ACC112 (cell line): ENCODE measurements around the gene EFCAB5.
"Not testable (repeated sequence)": the region's sequence is repeated elsewhere in the genome, so short reads cannot be mapped to it uniquely, and the experiment has no call there.

Experiments used
- H2AFZ ChIP-seq: fragments of 200-600 bp; sonication (generic); one replicate; pipeline ENCODE4 v1.6.0; 2017; ENCODE audit warnings: antibody characterized with exemption, low read length; ENCODE audit not compliant: unreplicated experiment
- H3K27ac ChIP-seq: fragments of 200-600 bp; sonication (generic); 2 replicates; pipeline ENCODE4 v1.5.1; 2014; ENCODE audit warnings: low read depth, mild to moderate bottlenecking, antibody characterized with exemption, low read length, moderate library complexity
- H3K27me3 ChIP-seq: fragments of 200-600 bp; sonication (generic); 2 replicates; pipeline ENCODE4 v1.6.1; 2014; ENCODE audit warnings: mild to moderate bottlenecking, antibody characterized with exemption, low read length, moderate library complexity, mixed read lengths; ENCODE audit not compliant: insufficient read depth
- H3K36me3 ChIP-seq: fragments of 200-600 bp; sonication (generic); 2 replicates; pipeline ENCODE4 v1.6.1; 2016; ENCODE audit warnings: mild to moderate bottlenecking, antibody characterized with exemption, low read length, moderate library complexity, mixed read lengths; ENCODE audit not compliant: insufficient read depth
- H3K4me1 ChIP-seq: fragments of 200-600 bp; sonication (generic); one replicate; pipeline ENCODE4 v1.6.1; 2016; ENCODE audit warnings: low read length, mixed read lengths; ENCODE audit not compliant: insufficient read depth, unreplicated experiment, control insufficient read depth
- H3K4me3 ChIP-seq: fragments of 200-600 bp; sonication (generic); 2 replicates; pipeline ENCODE4 v1.5.1; 2014; ENCODE audit warnings: mild to moderate bottlenecking, low read depth, low read length
- H3K79me2 ChIP-seq: fragments of 200-600 bp; sonication (generic); one replicate; pipeline ENCODE4 v1.6.0; 2016; ENCODE audit warnings: low read length; ENCODE audit not compliant: control insufficient read depth, unreplicated experiment, insufficient read depth

The EFCAB5 gene

DNA sequence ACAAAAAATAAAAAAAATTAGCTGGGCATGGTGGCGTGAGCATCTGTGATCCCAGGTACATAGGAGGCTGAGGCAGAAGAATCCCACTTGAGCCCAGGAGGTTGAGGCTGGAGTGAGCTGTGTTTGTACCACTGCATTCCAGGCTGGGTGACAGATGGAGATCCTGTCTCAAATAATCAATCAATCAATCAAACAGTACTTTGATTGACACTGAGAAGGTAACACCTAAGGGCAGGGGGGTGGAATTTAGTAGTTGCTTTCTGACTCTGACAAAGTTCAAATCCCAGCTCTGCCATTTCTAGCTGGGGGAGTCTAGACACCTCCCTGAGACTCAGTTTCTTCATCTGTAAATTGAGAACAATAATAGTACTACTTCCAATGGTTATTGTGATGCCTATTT lies 23.4 kb upstream of the EFCAB5 start:
- no peak overlapping the region for H3K27ac ChIP-seq
- peaks cover 40% of the 10 kb centered on the region for H3K79me2 ChIP-seq
- H2AFZ ChIP-seq: no peak overlapping the region
- H3K36me3 ChIP-seq: no peaks in the 10 kb centered on the region
- H3K4me1 ChIP-seq: peaks cover 8% of the 10 kb centered on the region
- H3K27me3 ChIP-seq: no peaks in the 10 kb centered on the region
- no peak overlapping the region for H3K4me3 ChIP-seq

DNA sequence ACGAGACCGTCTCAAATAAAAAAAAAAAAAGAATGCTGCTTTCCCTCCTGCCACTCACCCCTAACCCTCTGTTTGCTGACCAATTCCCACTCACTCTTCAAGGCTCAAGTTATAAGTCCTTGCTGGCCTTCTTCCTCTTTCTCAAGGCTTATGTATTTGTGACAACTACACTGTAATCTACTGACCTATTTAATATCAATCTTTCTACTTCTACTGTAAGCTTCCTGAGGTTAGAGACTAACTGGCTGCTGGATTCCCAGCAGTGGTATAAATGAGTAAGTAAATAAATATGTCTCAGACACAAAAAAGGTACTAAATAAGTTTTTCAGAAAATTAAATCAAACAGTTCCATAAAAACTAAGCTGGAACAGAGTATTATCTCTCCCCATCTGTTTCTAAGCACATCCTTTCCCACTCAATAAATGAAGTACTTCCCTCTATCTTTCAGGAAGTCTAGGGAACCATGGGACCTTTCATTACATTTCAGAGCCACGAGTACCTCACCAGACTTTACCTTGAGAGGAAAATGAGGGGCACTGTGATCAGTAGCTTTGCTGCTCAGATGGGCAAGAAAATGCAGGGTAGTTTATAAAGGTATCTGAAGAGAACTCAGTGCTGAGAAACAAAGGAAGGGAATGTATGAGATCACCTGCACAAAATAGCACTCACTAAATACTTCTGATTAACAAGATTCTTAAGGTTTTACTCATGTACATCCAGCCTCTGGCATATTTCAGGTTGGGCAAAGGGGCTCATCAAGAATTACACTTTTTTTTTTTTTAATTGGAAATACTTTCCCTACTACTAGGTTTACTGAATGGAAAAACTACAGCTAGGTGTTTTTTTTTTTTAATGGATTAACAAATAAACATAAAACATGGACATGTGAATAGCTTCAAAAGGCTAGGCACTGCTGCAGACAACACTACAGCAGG lies 22.2 kb upstream of the EFCAB5 start:
- H3K36me3 ChIP-seq: no peaks in the 10 kb centered on the region
- no peaks in the 10 kb centered on the region for H3K27me3 ChIP-seq
- peaks cover 8% of the 10 kb centered on the region for H3K4me1 ChIP-seq
- peaks cover 37% of the 10 kb centered on the region for H3K79me2 ChIP-seq
- H3K27ac ChIP-seq: peak overlapping the region; percentile 52
- peak overlapping the region; percentile 5 for H2AFZ ChIP-seq
- no peak overlapping the region for H3K4me3 ChIP-seq

DNA sequence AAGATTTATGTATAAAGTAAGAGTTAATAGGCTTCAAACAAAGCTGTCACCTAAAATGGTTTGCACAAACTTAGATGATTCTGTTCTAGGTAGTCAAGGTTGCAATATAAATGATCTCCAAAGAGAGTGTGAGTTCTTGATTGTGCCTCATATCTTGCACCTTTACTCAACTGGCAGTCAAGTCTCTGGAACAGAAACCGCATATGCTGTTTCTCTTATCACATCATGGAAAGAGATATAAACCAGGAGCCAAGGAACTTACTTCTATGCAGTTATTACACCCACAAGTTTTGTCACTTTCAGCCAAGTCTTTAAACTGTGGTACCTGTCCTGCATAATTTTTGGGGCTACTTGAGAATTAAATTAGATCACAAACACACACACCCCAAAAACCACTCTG lies 16.6 kb upstream of the EFCAB5 start:
- Histone ChIP-seq H2AFZ (no peak overlapping the region), H3K4me1 (peaks cover 18% of the 10 kb centered on the region), H3K27me3 (no peaks in the 10 kb centered on the region), H3K36me3 (no peaks in the 10 kb centered on the region), H3K79me2 (peaks cover 67% of the 10 kb centered on the region), H3K4me3 (no peak overlapping the region), H3K27ac (no peak overlapping the region)

DNA sequence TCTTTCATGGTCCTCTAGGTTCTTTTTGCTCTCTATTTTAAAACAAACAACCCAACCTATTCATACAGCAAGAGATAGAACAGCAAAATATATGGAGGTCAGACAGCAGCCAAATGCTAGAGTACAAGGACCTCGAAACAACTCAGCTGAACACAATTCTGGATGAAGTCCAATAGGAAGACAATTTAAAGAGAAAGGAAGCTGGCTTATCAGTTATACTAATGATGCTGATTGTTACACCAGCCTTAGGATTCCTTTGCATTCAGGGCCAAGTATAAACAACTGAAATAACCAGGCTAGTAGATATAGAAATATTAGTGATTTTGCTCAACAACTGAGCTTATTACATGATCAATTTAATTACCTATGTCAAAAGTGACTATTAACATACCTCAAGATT lies 13.9 kb upstream of the EFCAB5 start:
- Histone ChIP-seq H3K27ac (no peak overlapping the region), H3K36me3 (no peaks in the 10 kb centered on the region), H2AFZ (no peak overlapping the region), H3K4me1 (peaks cover 23% of the 10 kb centered on the region), H3K4me3 (peak overlapping the region; percentile 91), H3K79me2 (peaks cover 53% of the 10 kb centered on the region), H3K27me3 (no peaks in the 10 kb centered on the region)

DNA sequence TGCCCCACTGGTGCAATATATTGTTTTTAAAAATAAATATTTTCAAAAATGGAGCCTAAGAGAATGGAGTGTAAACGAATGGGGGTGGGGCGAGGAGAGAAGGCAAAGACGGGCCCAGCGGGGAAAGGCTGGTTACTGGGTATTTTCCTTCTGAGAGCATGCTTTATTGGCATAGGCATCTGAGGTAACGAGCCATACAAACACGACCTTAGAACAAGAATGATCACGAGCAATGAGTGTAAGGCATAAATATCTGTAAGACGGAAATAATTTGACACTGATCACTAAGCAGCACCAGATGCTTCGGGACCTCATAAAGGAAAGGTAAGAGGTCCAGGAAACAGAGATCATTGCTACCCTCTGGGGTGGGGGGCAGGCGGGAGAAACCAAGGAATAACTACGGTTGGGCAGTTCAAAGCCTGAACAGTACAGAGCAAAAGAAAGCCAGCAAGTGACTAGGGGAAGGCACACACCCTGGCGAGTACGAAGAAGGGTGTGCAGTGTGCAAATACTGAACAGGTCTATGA lies 12.4 kb upstream of the EFCAB5 start:
- Histone ChIP-seq H3K79me2 (peaks cover 48% of the 10 kb centered on the region), H3K27me3 (no peaks in the 10 kb centered on the region), H2AFZ (peak overlapping the region; percentile 76), H3K27ac (peak overlapping the region; percentile 32; the same call in 1 of the 2 replicates), H3K36me3 (no peaks in the 10 kb centered on the region), H3K4me1 (peaks cover 23% of the 10 kb centered on the region), H3K4me3 (peak overlapping the region; percentile 91)

DNA sequence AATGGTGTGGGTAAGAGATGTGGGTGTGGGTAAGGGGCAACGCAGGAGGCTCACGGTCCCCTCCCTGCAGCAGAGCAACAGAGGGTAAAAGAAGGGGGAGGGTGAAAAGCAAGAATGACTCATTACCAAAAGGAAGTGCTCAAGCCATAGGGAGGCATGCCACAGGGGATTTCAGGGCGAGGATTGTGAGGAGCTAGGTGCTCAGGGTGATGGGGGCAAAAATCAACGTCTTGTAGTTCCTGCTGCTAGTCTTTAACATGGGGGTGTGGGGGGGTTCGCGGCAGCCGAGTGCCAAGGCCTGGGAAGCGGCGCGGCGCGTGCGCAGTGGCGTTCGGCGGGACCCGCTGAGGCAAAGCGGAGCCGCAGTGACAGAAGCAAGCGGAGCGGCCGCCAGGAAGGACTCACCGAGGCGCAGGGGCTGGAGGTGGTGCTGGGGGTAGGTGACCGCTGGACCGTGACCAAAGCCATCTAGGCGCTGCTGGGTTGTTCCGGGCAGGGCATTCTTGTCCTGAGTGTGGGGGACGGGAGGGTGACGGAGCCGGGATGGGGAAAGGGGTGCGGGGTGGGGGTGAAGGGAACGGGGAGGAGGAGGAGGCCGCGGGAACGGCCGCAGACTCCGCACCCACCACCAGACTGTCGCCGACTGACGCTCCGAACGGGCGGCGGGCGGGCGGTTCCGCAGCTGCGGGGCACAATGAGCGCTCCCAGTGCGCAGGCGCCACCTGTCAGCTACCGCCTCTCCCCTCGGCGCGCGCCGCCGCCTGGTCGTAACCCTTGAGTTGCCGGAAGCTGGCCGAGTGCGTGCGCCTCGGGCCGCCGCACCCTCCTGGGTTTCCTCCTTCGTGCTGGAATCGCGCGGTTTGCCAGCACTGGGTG lies 11.7 kb upstream of the EFCAB5 start, which contains the start of gene SSH2:
Gene SSH2 (minus strand): TSS at position 696 of the 876 bp plus-strand sequence. CDS start 228 bp downstream, at position 468.
- peaks cover 42% of the 10 kb centered on the region for H3K79me2 ChIP-seq
- no peaks in the 10 kb centered on the region for H3K27me3 ChIP-seq
- no peaks in the 10 kb centered on the region for H3K36me3 ChIP-seq
- H3K27ac ChIP-seq: peak within 1 kb of the TSS; percentile 32
- H3K4me3 ChIP-seq: peak within 1 kb of the TSS; percentile 91
- peak within 1 kb of the TSS; percentile 77 for H2AFZ ChIP-seq
- H3K4me1 ChIP-seq: peaks cover 23% of the 10 kb centered on the region

DNA sequence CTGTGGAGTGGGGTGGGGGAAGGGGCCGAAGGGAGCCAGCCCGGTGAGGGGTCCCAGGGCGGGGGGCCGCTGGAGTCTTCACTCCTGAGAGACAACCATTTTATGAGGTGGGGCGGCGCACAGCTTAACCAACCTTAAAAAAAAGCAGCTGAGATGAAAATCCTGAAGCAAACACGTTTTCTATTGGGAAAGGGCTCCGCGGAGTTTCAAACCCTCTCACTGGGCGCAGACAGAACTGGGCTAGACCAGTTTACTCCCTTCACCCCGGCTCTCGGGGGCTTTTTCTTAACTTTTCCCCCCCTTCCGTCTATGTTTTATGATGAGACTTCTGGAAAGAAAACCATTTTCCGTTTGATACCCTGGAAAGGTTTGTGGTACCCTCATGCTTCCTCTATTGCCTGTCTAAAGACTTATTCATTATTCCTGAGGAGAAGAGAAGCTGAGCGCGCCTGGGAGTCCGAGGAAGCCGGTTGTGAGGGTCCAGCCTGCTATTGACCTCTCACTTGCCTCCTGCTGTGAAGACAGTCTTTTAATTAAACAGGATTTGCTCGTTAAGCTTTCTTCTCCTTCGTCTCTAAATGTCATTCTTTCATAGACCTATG lies 10.9 kb upstream of the EFCAB5 start:
- no peaks in the 10 kb centered on the region for H3K27me3 ChIP-seq
- H2AFZ ChIP-seq: peak overlapping the region; percentile 77
- H3K4me1 ChIP-seq: peaks cover 23% of the 10 kb centered on the region
- no peaks in the 10 kb centered on the region for H3K36me3 ChIP-seq
- peaks cover 37% of the 10 kb centered on the region for H3K79me2 ChIP-seq
- peak overlapping the region; percentile 21 for H3K27ac ChIP-seq
- peak overlapping the region; percentile 91 for H3K4me3 ChIP-seq

DNA sequence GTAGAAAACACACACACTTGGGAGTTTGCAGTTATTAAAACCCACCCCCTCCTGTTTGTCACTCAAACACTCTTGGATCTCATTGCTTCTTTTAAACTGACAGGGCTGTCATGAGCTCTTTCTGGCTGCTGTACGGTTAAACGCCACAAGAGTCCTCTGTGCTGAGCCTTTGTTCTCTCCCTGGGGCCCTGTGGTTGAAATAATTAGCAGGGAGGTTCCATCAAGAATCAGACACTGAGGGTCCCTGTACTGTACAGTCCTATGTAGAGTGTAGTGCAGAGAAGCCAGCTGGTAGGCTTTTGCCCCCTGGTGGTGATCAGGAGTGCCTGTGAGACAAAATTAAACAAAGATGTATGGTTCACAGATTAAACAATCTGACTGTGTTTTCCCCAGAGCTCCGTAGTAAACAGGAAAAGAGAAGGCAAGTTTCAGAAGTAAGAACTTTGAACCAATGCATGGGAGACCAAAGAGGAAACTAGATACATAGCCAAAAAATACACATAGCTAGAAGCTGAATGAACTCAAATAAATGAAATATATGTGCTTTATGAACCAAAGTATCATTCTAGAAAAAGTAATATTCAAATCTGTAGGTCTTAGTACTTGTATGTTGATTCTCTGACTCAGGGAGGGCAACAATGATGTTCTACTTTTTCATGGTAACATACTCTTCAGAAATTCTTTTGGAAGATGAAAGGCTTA lies 10.1 kb upstream of the EFCAB5 start:
- H3K4me1 ChIP-seq: peaks cover 23% of the 10 kb centered on the region
- H3K27ac ChIP-seq: no peak overlapping the region
- peak overlapping the region; percentile 91 for H3K4me3 ChIP-seq
- peaks cover 31% of the 10 kb centered on the region for H3K79me2 ChIP-seq
- H2AFZ ChIP-seq: peak overlapping the region; percentile 63
- H3K27me3 ChIP-seq: no peaks in the 10 kb centered on the region
- no peaks in the 10 kb centered on the region for H3K36me3 ChIP-seq

DNA sequence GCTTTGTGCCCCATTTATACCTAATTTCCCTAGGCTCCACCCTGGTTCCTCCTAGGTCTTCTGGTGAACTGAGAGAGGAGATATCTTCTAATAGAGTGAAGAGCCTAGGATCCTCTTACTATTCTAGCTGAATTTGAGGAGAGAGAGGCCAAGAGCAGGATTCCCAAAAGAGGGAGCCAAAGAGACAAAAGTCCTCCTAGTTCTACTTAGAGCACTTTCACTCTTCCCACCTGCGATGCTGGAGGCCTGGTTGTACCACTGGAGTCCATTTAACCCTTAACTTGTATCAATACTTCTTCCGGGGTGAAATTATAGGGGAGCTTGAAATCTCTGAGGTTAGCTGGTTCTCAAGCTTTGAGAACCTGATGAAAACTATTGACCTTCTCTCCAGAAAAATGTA lies 8.1 kb upstream of the EFCAB5 start:
- H3K27me3 ChIP-seq: no peaks in the 10 kb centered on the region

DNA sequence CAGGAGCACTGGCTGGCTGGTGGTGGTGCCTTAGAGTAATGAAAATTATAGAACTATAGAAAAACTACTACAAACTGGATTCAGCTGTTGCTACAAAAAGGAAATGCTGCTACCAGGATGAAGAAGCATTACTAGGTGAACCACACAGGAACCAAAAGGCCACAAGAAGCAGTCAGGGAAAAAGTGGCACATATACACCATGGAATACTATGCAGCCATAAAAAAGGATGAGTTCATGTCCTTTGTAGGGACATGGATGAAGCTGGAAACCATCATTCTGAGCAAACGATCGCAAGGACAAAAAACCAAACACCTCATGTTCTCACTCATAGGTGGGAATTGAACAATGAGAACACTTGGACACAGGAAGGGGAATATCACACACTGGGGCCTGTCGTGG lies 5.5 kb upstream of the EFCAB5 start:
- not testable (repeated sequence) for H2AFZ ChIP-seq, H3K36me3 ChIP-seq, H3K27ac ChIP-seq, H3K79me2 ChIP-seq, H3K4me3 ChIP-seq, H3K4me1 ChIP-seq, H3K27me3 ChIP-seq

More for the DNA sequence above, 8.1 kb upstream of the EFCAB5 start:
- peaks cover 11% of the 10 kb centered on the region for H3K79me2 ChIP-seq
- no peak overlapping the region for H3K27ac ChIP-seq
- no peak overlapping the region for H3K4me3 ChIP-seq
- peaks cover 6% of the 10 kb centered on the region for H3K4me1 ChIP-seq
- no peaks in the 10 kb centered on the region for H3K36me3 ChIP-seq
- H2AFZ ChIP-seq: no peak overlapping the region
